ENCODE data around the gene AGPAT3.

The AGPAT3 gene

DNA sequence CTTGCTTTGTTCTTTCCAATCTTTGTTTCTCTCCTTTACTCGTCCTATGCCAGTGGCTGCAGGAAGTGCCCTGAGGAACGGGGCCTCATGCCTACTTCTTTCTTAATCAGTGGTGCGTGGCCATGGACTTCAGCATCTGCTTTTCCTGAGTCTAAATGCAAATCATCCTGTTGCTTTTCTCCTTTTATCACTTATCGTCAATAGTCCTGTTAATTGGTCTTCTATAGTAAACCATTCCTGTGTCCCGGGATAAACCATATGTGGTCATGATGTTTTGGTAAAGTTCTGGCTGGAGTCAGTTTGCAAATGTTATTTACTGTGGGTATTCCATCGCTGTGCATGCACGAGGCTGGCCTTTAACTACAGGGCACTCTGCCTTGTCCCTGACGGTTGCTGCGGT lies 47.5 kb downstream of the AGPAT3 start:
- Histone ChIP-seq H3K9ac (ENCODE audit: low read length) (no peak overlapping the region), H3K4me3 (ENCODE audit: low read depth in 1 of 2, low read length in 2 of 2) (no peak overlapping the region), H3K4me1 (ENCODE audit: insufficient read depth, low read length) (peaks cover 5% of the 10 kb centered on the region), H3K36me3 (ENCODE audit: insufficient read depth, low read length) (no peaks in the 10 kb centered on the region), H3K27me3 (ENCODE audit: control insufficient read depth in 1 of 2, insufficient read depth in 2 of 2, low read length in 2 of 2) (no peaks in the 10 kb centered on the region), H3K27ac (ENCODE audit: low read depth, low read length) (no peak overlapping the region), H3K9me3 (ENCODE audit: low read length) (no peaks in the 10 kb centered on the region)

- H3K9ac ChIP-seq (ENCODE audit: low read length): no peak overlapping the region
- no peaks in the 10 kb centered on the region for H3K9me3 ChIP-seq (ENCODE audit: low read length)
- no peak overlapping the region for H3K27ac ChIP-seq (ENCODE audit: low read depth, low read length)
- no peaks in the 10 kb centered on the region for H3K36me3 ChIP-seq (ENCODE audit: insufficient read depth, low read length)
- no peak overlapping the region for H3K4me3 ChIP-seq (ENCODE audit: low read depth in 1 of 2, low read length in 2 of 2)
- no peaks in the 10 kb centered on the region for H3K27me3 ChIP-seq (ENCODE audit: control insufficient read depth in 1 of 2, insufficient read depth in 2 of 2, low read length in 2 of 2)
- H3K4me1 ChIP-seq (ENCODE audit: insufficient read depth, low read length): peaks cover 5% of the 10 kb centered on the region
These were observed 47.9 kb downstream of the AGPAT3 start for GRCh38 chr21:43912910-43913309.

DNA sequence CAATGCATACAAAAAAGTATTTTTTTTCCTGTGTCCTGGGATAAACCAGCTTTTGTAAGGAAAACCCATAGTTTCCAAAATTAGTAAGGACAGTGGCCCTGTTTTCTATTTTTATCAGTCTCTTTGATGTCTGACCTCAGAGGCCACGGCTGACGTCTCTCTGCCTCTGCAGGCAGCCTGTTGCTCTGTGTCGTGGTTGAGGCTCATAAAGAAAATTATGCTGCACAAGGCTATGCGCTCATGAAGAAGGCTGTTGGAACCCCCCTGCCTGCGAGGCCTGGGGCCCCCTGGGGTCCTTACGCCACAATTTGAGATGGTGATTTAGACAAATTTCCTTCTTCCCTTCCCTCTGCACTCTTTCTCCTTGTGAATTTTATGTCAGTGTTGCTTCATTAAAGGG lies 48.9 kb downstream of the AGPAT3 start:
- Histone ChIP-seq H3K9me3 (ENCODE audit: low read length) (no peaks in the 10 kb centered on the region), H3K27ac (ENCODE audit: low read depth, low read length) (no peak overlapping the region), H3K27me3 (ENCODE audit: control insufficient read depth in 1 of 2, insufficient read depth in 2 of 2, low read length in 2 of 2) (no peaks in the 10 kb centered on the region), H3K36me3 (ENCODE audit: insufficient read depth, low read length) (no peaks in the 10 kb centered on the region), H3K4me1 (ENCODE audit: insufficient read depth, low read length) (peaks cover 5% of the 10 kb centered on the region), H3K9ac (ENCODE audit: low read length) (no peak overlapping the region), H3K4me3 (ENCODE audit: low read depth in 1 of 2, low read length in 2 of 2) (no peak overlapping the region)

DNA sequence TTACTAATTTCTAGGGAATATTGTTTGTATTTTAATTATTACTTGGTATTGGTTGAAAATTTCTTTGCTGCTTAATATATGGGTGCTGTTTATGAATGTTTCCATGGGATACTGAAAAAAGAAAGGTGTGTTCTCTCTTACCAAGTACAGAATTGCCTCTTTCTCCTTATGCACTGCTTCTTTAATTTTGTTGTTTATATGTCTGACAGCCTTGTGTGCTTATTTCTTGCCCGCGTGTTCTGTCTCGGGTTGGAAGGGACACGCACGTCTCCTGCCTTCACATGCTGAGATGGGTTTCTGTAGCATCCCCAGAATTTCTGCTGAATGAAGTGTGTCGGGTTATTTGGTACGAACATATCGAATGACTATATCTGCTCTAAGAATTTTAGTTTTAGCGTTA lies 51.1 kb downstream of the AGPAT3 start:
- Histone ChIP-seq H3K4me1 (ENCODE audit: insufficient read depth, low read length) (peaks cover 5% of the 10 kb centered on the region), H3K27ac (ENCODE audit: low read depth, low read length) (no peak overlapping the region), H3K9ac (ENCODE audit: low read length) (no peak overlapping the region), H3K36me3 (ENCODE audit: insufficient read depth, low read length) (no peaks in the 10 kb centered on the region), H3K9me3 (ENCODE audit: low read length) (no peaks in the 10 kb centered on the region), H3K4me3 (ENCODE audit: low read depth in 1 of 2, low read length in 2 of 2) (no peak overlapping the region), H3K27me3 (ENCODE audit: control insufficient read depth in 1 of 2, insufficient read depth in 2 of 2, low read length in 2 of 2) (no peaks in the 10 kb centered on the region)

- Histone ChIP-seq H3K27me3 (ENCODE audit: control insufficient read depth in 1 of 2, insufficient read depth in 2 of 2, low read length in 2 of 2) (no peaks in the 10 kb centered on the region), H3K9ac (ENCODE audit: low read length) (no peak overlapping the region), H3K4me3 (ENCODE audit: low read depth in 1 of 2, low read length in 2 of 2) (peak overlapping the region; percentile 28 to 33), H3K4me1 (ENCODE audit: insufficient read depth, low read length) (peaks cover 5% of the 10 kb centered on the region), H3K27ac (ENCODE audit: low read depth, low read length) (peak overlapping the region; percentile 35), H3K9me3 (ENCODE audit: low read length) (no peaks in the 10 kb centered on the region), H3K36me3 (ENCODE audit: insufficient read depth, low read length) (no peaks in the 10 kb centered on the region)
These were observed 51.9 kb downstream of the AGPAT3 start for GRCh38 chr21:43916691-43917514.

- Histone ChIP-seq H3K27ac (ENCODE audit: low read depth, low read length) (no peak overlapping the region), H3K36me3 (ENCODE audit: insufficient read depth, low read length) (no peaks in the 10 kb centered on the region), H3K9me3 (ENCODE audit: low read length) (no peaks in the 10 kb centered on the region), H3K4me1 (ENCODE audit: insufficient read depth, low read length) (peaks cover 9% of the 10 kb centered on the region), H3K9ac (ENCODE audit: low read length) (no peak overlapping the region), H3K4me3 (ENCODE audit: low read depth in 1 of 2, low read length in 2 of 2) (no peak overlapping the region), H3K27me3 (ENCODE audit: control insufficient read depth in 1 of 2, insufficient read depth in 2 of 2, low read length in 2 of 2) (no peaks in the 10 kb centered on the region)
These were observed 52.7 kb downstream of the AGPAT3 start for GRCh38 chr21:43917515-43918384.

- H3K4me1 ChIP-seq (ENCODE audit: insufficient read depth, low read length): peaks cover 17% of the 10 kb centered on the region
- H3K36me3 ChIP-seq (ENCODE audit: insufficient read depth, low read length): no peaks in the 10 kb centered on the region
- H3K4me3 ChIP-seq (ENCODE audit: low read depth in 1 of 2, low read length in 2 of 2): no peak overlapping the region
- H3K9ac ChIP-seq (ENCODE audit: low read length): no peak overlapping the region
- no peaks in the 10 kb centered on the region for H3K9me3 ChIP-seq (ENCODE audit: low read length)
- H3K27me3 ChIP-seq (ENCODE audit: control insufficient read depth in 1 of 2, insufficient read depth in 2 of 2, low read length in 2 of 2): no peaks in the 10 kb centered on the region
- no peak overlapping the region for H3K27ac ChIP-seq (ENCODE audit: low read depth, low read length)
These were observed 53.4 kb downstream of the AGPAT3 start for GRCh38 chr21:43918385-43918947.

DNA sequence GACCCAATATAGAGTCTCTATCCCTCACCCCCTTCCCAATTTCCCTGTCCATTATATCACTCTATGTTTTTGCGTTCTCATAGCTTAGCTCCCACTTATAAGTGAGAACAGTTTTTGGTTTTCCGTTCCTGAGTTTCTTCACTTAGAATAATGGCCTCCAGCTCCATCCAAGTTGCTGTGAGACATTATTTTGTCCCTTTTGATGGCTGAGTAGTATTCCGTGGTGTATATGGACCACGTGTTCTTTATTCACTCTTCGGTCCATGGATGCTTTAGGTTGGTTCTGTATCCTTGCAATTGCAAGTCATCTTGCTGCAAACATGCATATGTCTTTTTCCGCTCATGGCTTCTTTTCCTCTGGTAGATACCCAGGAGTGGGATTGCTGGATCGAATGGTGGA lies 54.3 kb downstream of the AGPAT3 start:
- Histone ChIP-seq H3K36me3 (ENCODE audit: insufficient read depth, low read length) (no peaks in the 10 kb centered on the region), H3K27me3 (ENCODE audit: control insufficient read depth in 1 of 2, insufficient read depth in 2 of 2, low read length in 2 of 2) (no peaks in the 10 kb centered on the region), H3K27ac (ENCODE audit: low read depth, low read length) (no peak overlapping the region), H3K9me3 (ENCODE audit: low read length) (no peaks in the 10 kb centered on the region), H3K4me3 (ENCODE audit: low read depth in 1 of 2, low read length in 2 of 2) (no peak overlapping the region), H3K9ac (ENCODE audit: low read length) (no peak overlapping the region), H3K4me1 (ENCODE audit: insufficient read depth, low read length) (peaks cover 20% of the 10 kb centered on the region)

GRCh38 chr21:43919871-43920801 lies 55.1 kb downstream of the AGPAT3 start:
- Histone ChIP-seq H3K9me3 (ENCODE audit: low read length) (no peaks in the 10 kb centered on the region), H3K4me1 (ENCODE audit: insufficient read depth, low read length) (peaks cover 20% of the 10 kb centered on the region), H3K9ac (ENCODE audit: low read length) (no peak overlapping the region), H3K36me3 (ENCODE audit: insufficient read depth, low read length) (no peaks in the 10 kb centered on the region), H3K27ac (ENCODE audit: low read depth, low read length) (no peak overlapping the region), H3K4me3 (ENCODE audit: low read depth in 1 of 2, low read length in 2 of 2) (no peak overlapping the region), H3K27me3 (ENCODE audit: control insufficient read depth in 1 of 2, insufficient read depth in 2 of 2, low read length in 2 of 2) (no peaks in the 10 kb centered on the region)

DNA sequence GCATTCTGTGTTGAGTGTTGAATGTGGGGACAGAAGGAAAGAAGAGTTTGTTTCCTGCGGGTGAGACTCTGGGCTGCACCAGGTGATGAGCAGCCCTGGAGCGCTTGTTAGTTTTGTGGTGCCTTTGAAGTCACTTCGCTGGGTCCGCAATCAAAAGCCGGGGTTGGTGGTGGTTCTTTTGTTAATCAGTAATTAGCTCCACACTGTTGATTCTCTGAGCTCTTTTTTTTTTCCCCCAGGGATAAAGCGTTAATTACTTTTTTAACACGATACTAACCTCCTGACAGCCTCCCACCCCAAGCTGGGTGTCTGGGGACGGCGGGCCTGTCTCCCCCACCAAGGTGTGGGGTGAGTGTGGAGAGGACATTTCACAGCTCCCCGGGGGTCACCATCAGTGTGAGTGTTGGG lies 56.6 kb downstream of the AGPAT3 start:
- H3K9ac ChIP-seq (ENCODE audit: low read length): no peak overlapping the region

More for the DNA sequence above, 56.6 kb downstream of the AGPAT3 start:
- Histone ChIP-seq H3K9me3 (ENCODE audit: low read length) (no peaks in the 10 kb centered on the region), H3K27ac (ENCODE audit: low read depth, low read length) (no peak overlapping the region), H3K4me3 (ENCODE audit: low read depth in 1 of 2, low read length in 2 of 2) (no peak overlapping the region), H3K36me3 (ENCODE audit: insufficient read depth, low read length) (no peaks in the 10 kb centered on the region), H3K4me1 (ENCODE audit: insufficient read depth, low read length) (peaks cover 15% of the 10 kb centered on the region), H3K27me3 (ENCODE audit: control insufficient read depth in 1 of 2, insufficient read depth in 2 of 2, low read length in 2 of 2) (no peaks in the 10 kb centered on the region)
